Measurements from ENCODE around the gene IL1RAP.

Gene IL1RAP

DNA sequence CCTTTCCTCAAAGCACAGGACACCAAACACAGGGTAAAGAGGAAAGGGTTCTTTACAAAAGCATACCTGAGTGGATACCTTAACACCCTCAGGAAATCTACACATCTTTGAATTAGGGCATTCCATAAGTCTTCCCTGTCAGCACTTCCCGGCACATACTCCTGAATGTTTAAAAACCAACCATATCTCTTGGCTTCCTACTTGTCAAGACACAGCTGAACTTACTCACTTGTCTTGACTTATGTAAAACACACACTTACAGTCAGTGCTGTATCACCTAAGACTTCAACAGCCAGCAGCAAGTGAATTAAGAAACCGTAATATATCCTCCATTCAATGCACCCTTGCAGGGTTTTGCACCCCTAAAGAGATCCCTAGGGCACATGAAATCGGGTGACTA lies 17.5 kb downstream of the IL1RAP start:
- Histone ChIP-seq H3K36me3 (ENCODE audit: insufficient read depth, low read length) (no peaks in the 10 kb centered on the region), H3K9ac (ENCODE audit: low read length) (no peak overlapping the region), H3K4me3 (ENCODE audit: low read depth in 1 of 2, low read length in 2 of 2) (no peak overlapping the region), H3K4me1 (ENCODE audit: insufficient read depth, low read length) (no peaks in the 10 kb centered on the region), H3K27ac (ENCODE audit: low read depth, low read length) (no peak overlapping the region), H3K9me3 (ENCODE audit: low read length) (no peaks in the 10 kb centered on the region), H3K27me3 (ENCODE audit: control insufficient read depth in 1 of 2, insufficient read depth in 2 of 2, low read length in 2 of 2) (no peaks in the 10 kb centered on the region)

DNA sequence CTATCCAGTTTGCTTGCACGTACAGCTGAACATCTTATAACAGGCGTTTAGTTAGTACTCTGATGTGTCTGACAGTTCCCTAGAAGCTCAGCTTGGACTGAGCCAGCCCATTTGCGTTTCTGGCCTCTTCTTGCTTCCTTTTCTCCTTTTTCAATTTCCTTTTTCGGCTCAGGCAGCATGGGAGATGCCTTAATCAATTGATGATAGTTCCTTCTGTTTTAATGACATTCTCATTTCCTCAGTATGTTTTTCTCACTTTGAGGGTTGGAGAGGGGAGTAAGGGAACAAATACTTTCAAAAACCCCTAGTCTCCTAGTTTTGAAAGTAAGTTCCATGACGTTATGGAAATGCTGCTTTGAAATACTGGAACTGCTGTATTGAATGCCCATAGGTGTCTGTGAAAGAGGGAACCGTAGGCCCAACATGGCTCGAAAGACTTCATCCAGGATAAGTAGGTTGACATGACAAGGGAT lies 18.9 kb downstream of the IL1RAP start:
- no peaks in the 10 kb centered on the region for H3K36me3 ChIP-seq (ENCODE audit: insufficient read depth, low read length)
- no peaks in the 10 kb centered on the region for H3K27me3 ChIP-seq (ENCODE audit: control insufficient read depth in 1 of 2, insufficient read depth in 2 of 2, low read length in 2 of 2)
- no peaks in the 10 kb centered on the region for H3K9me3 ChIP-seq (ENCODE audit: low read length)
- H3K4me1 ChIP-seq (ENCODE audit: insufficient read depth, low read length) = no peaks in the 10 kb centered on the region
- no peak overlapping the region for H3K4me3 ChIP-seq (ENCODE audit: low read depth in 1 of 2, low read length in 2 of 2)
- no peak overlapping the region for H3K27ac ChIP-seq (ENCODE audit: low read depth, low read length)
- H3K9ac ChIP-seq (ENCODE audit: low read length) = no peak overlapping the region

GRCh38 chr3:190533511-190534281 lies 19.8 kb downstream of the IL1RAP start:
- no peaks in the 10 kb centered on the region for H3K9me3 ChIP-seq (ENCODE audit: low read length)
- H3K27ac ChIP-seq (ENCODE audit: low read depth, low read length) = no peak overlapping the region
- no peaks in the 10 kb centered on the region for H3K36me3 ChIP-seq (ENCODE audit: insufficient read depth, low read length)
- no peaks in the 10 kb centered on the region for H3K27me3 ChIP-seq (ENCODE audit: control insufficient read depth in 1 of 2, insufficient read depth in 2 of 2, low read length in 2 of 2)
- no peaks in the 10 kb centered on the region for H3K4me1 ChIP-seq (ENCODE audit: insufficient read depth, low read length)
- no peak overlapping the region for H3K9ac ChIP-seq (ENCODE audit: low read length)
- no peak overlapping the region for H3K4me3 ChIP-seq (ENCODE audit: low read depth in 1 of 2, low read length in 2 of 2)

DNA sequence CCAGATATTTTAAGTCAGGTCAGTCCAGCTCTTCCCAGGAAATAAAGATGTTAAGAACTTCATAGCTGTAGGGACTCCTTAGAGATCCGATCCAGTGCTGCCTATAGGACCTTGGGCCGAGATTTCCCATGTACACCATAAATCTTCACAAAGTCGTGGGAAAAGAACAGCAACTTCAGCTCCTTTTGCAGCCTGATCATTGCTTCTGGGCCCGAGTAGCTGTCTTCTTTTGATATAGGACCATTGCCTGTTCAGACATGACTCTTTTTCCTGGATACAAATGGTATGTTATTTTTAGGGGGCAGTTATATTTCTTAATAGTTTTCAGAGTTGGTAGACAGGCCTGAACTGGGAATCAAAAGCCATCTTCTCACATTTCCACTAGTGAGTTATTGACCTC lies 20.5 kb downstream of the IL1RAP start:
- no peak overlapping the region for H3K9ac ChIP-seq (ENCODE audit: low read length)
- no peaks in the 10 kb centered on the region for H3K4me1 ChIP-seq (ENCODE audit: insufficient read depth, low read length)
- no peak overlapping the region for H3K27ac ChIP-seq (ENCODE audit: low read depth, low read length)
- no peak overlapping the region for H3K4me3 ChIP-seq (ENCODE audit: low read depth in 1 of 2, low read length in 2 of 2)
- H3K9me3 ChIP-seq (ENCODE audit: low read length) = no peaks in the 10 kb centered on the region
- H3K36me3 ChIP-seq (ENCODE audit: insufficient read depth, low read length) = no peaks in the 10 kb centered on the region
- H3K27me3 ChIP-seq (ENCODE audit: control insufficient read depth in 1 of 2, insufficient read depth in 2 of 2, low read length in 2 of 2) = no peaks in the 10 kb centered on the region

- Histone ChIP-seq H3K4me1 (ENCODE audit: insufficient read depth, low read length) (no peaks in the 10 kb centered on the region), H3K9ac (ENCODE audit: low read length) (no peak overlapping the region), H3K36me3 (ENCODE audit: insufficient read depth, low read length) (no peaks in the 10 kb centered on the region), H3K27me3 (ENCODE audit: control insufficient read depth in 1 of 2, insufficient read depth in 2 of 2, low read length in 2 of 2) (no peaks in the 10 kb centered on the region), H3K4me3 (ENCODE audit: low read depth in 1 of 2, low read length in 2 of 2) (no peak overlapping the region), H3K27ac (ENCODE audit: low read depth, low read length) (no peak overlapping the region), H3K9me3 (ENCODE audit: low read length) (no peaks in the 10 kb centered on the region)
Observed at GRCh38 chr3:190534986-190535385, 21.1 kb downstream of the IL1RAP start.

DNA sequence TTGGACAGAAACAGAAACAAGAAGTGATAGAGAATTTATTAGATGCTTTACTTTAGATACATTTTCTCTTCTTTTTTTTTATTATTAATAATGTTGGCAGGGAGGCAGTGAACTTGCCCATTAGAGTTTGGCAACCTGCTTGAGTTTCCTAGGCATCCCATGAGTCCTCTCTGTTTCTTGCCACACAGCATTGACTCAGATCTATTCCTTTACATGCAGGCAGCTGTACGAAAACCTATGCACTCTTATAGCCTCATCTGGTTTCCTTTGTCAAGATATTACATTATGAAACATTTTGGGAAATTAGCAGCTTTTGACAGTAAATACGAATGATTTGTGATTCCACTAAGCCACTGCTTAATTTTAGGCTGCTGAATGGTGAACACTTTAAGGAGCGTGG lies 23.3 kb downstream of the IL1RAP start:
- Histone ChIP-seq H3K27me3 (ENCODE audit: control insufficient read depth in 1 of 2, insufficient read depth in 2 of 2, low read length in 2 of 2) (no peaks in the 10 kb centered on the region), H3K9ac (ENCODE audit: low read length) (no peak overlapping the region), H3K9me3 (ENCODE audit: low read length) (no peaks in the 10 kb centered on the region), H3K4me1 (ENCODE audit: insufficient read depth, low read length) (no peaks in the 10 kb centered on the region), H3K36me3 (ENCODE audit: insufficient read depth, low read length) (no peaks in the 10 kb centered on the region), H3K4me3 (ENCODE audit: low read depth in 1 of 2, low read length in 2 of 2) (no peak overlapping the region), H3K27ac (ENCODE audit: low read depth, low read length) (no peak overlapping the region)

GRCh38 chr3:190538288-190538687 lies 24.4 kb downstream of the IL1RAP start:
- Histone ChIP-seq H3K9ac (ENCODE audit: low read length) (no peak overlapping the region), H3K27ac (ENCODE audit: low read depth, low read length) (no peak overlapping the region), H3K36me3 (ENCODE audit: insufficient read depth, low read length) (no peaks in the 10 kb centered on the region), H3K4me3 (ENCODE audit: low read depth in 1 of 2, low read length in 2 of 2) (no peak overlapping the region), H3K9me3 (ENCODE audit: low read length) (no peaks in the 10 kb centered on the region), H3K4me1 (ENCODE audit: insufficient read depth, low read length) (no peaks in the 10 kb centered on the region), H3K27me3 (ENCODE audit: control insufficient read depth in 1 of 2, insufficient read depth in 2 of 2, low read length in 2 of 2) (no peaks in the 10 kb centered on the region)

DNA sequence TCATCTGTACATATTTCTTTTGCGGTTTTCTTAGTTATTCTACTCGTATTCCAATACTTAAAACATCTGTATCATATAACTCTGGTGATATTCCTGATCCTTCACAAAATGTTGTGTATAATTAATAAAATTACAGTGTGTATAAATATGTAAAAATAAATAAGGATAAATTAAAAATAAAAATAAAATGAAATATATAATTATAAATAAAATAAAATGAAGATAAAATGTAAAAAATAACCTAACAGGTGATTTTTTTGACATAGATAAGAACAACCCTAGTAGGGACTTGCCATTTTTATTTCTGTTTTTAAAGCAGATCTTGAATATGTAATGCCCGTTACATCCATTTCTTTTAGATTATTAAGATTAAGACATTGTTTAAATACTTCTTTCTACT lies 25.6 kb downstream of the IL1RAP start:
- no peak overlapping the region for H3K27ac ChIP-seq (ENCODE audit: low read depth, low read length)
- no peak overlapping the region for H3K4me3 ChIP-seq (ENCODE audit: low read depth in 1 of 2, low read length in 2 of 2)
- H3K4me1 ChIP-seq (ENCODE audit: insufficient read depth, low read length) = no peaks in the 10 kb centered on the region
- H3K9me3 ChIP-seq (ENCODE audit: low read length) = no peaks in the 10 kb centered on the region
- H3K9ac ChIP-seq (ENCODE audit: low read length) = no peak overlapping the region
- H3K36me3 ChIP-seq (ENCODE audit: insufficient read depth, low read length) = no peaks in the 10 kb centered on the region
- no peaks in the 10 kb centered on the region for H3K27me3 ChIP-seq (ENCODE audit: control insufficient read depth in 1 of 2, insufficient read depth in 2 of 2, low read length in 2 of 2)

- no peak overlapping the region for H3K27ac ChIP-seq (ENCODE audit: low read depth, low read length)
- no peaks in the 10 kb centered on the region for H3K27me3 ChIP-seq (ENCODE audit: control insufficient read depth in 1 of 2, insufficient read depth in 2 of 2, low read length in 2 of 2)
- no peaks in the 10 kb centered on the region for H3K9me3 ChIP-seq (ENCODE audit: low read length)
- H3K9ac ChIP-seq (ENCODE audit: low read length) = no peak overlapping the region
- H3K4me1 ChIP-seq (ENCODE audit: insufficient read depth, low read length) = no peaks in the 10 kb centered on the region
- H3K4me3 ChIP-seq (ENCODE audit: low read depth in 1 of 2, low read length in 2 of 2) = no peak overlapping the region
- no peaks in the 10 kb centered on the region for H3K36me3 ChIP-seq (ENCODE audit: insufficient read depth, low read length)
Observed at GRCh38 chr3:190541008-190541407, 27.1 kb downstream of the IL1RAP start.

- H3K27me3 ChIP-seq (ENCODE audit: control insufficient read depth in 1 of 2, insufficient read depth in 2 of 2, low read length in 2 of 2) = no peaks in the 10 kb centered on the region
- no peaks in the 10 kb centered on the region for H3K9me3 ChIP-seq (ENCODE audit: low read length)
- no peak overlapping the region for H3K9ac ChIP-seq (ENCODE audit: low read length)
- H3K36me3 ChIP-seq (ENCODE audit: insufficient read depth, low read length) = no peaks in the 10 kb centered on the region
- H3K4me3 ChIP-seq (ENCODE audit: low read depth in 1 of 2, low read length in 2 of 2) = no peak overlapping the region
- H3K4me1 ChIP-seq (ENCODE audit: insufficient read depth, low read length) = no peaks in the 10 kb centered on the region
- H3K27ac ChIP-seq (ENCODE audit: low read depth, low read length) = no peak overlapping the region
Observed at GRCh38 chr3:190541560-190541959, 27.7 kb downstream of the IL1RAP start.

DNA sequence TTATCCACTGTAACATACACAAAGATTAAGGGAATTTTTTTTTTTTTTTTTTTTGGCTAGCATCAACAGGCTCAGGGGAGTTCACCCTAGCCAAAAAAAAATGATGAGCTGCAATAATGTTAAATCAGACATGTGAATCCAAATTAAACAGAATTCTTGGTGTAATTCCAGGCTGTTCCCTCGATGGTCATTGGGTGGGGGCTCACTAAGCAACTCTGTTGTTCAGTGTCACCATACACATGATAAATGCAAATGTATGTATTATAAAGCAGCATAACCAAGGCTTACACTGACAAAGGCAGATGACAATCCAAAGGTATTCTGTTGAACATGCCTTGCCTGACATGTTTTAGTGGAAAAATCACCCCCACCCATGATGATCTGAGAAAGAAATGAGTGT lies 29.0 kb downstream of the IL1RAP start:
- Histone ChIP-seq H3K9ac (ENCODE audit: low read length) (no peak overlapping the region), H3K4me1 (ENCODE audit: insufficient read depth, low read length) (no peaks in the 10 kb centered on the region), H3K27ac (ENCODE audit: low read depth, low read length) (no peak overlapping the region), H3K9me3 (ENCODE audit: low read length) (no peaks in the 10 kb centered on the region), H3K4me3 (ENCODE audit: low read depth in 1 of 2, low read length in 2 of 2) (no peak overlapping the region), H3K36me3 (ENCODE audit: insufficient read depth, low read length) (no peaks in the 10 kb centered on the region), H3K27me3 (ENCODE audit: control insufficient read depth in 1 of 2, insufficient read depth in 2 of 2, low read length in 2 of 2) (no peaks in the 10 kb centered on the region)

DNA sequence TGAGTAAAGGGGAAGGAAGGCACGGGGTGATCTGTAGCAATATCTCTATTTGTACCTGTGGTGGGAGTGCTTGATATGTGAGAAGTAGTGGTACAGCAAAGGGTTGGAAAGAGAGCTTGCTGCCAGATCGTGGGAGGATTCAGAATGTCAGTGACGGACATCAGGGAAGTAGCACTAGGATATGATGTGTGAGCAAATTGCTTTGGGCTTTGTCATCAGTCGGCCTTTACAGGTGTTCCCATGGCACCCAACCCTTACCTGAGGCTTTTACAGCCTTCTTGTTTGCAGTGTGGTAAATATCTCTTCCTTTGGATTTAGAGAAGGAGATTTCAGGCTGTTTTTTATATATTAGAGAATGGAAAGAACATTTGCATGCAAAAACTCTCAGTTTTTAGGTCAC lies 29.8 kb downstream of the IL1RAP start:
- Histone ChIP-seq H3K4me1 (ENCODE audit: insufficient read depth, low read length) (no peaks in the 10 kb centered on the region), H3K4me3 (ENCODE audit: low read depth in 1 of 2, low read length in 2 of 2) (no peak overlapping the region), H3K27ac (ENCODE audit: low read depth, low read length) (no peak overlapping the region), H3K9ac (ENCODE audit: low read length) (no peak overlapping the region), H3K36me3 (ENCODE audit: insufficient read depth, low read length) (no peaks in the 10 kb centered on the region), H3K27me3 (ENCODE audit: control insufficient read depth in 1 of 2, insufficient read depth in 2 of 2, low read length in 2 of 2) (no peaks in the 10 kb centered on the region), H3K9me3 (ENCODE audit: low read length) (no peaks in the 10 kb centered on the region)

All from muscle layer of colon (tissue), 2 donors.